HCT116 (cell line): ENCODE data around the gene BRICD5. TPM values are rescaled to one million over a fixed set of nuclear protein-coding genes. Genes with fewer than 3 reads are reported as not detected.

Experiments
- ATAC-seq: fragments of 200-7000 bp; cut with Tn5 transposase; 2 replicates; pipeline ENCODE4 v1.9.1; 2020; ENCODE audit warnings: mild to moderate bottlenecking, moderate library complexity
- BruUV-seq: library from RNA; stranded (reverse); fragments of 400-500 nt; replicated peaks from 2 replicates; lab custom pipeline; 2021; lab: Mats Ljungman, UMichigan
- CTCF ChIA-PET: fragments of 300-600 bp; sonication (Branson Sonifier 250); formaldehyde crosslinking; loops from one replicate; lab custom pipeline; 2021; ENCODE audit warnings: antibody characterized with exemption; lab: Charles Lee
- POLR2A ChIA-PET: fragments of 300-600, 350-600 bp; sonication (Branson Sonifier 250); formaldehyde crosslinking; loops from one replicate; lab custom pipeline; 2021; ENCODE audit warnings: antibody characterized with exemption; lab: Charles Lee
- RAD21 ChIA-PET, 2 experiments: fragments of 300-600 bp; sonication (Branson Sonifier 250); formaldehyde crosslinking; loops; one replicate each; lab custom pipeline; 2023; ENCODE audit warnings: low total read pairs in 2 of 2; ENCODE audit not compliant: uncharacterized antibody in 2 of 2, unreplicated experiment in 2 of 2, low non-redundant PET in 1 of 2; lab: Charles Lee
- DNase-seq: peaks from one replicate; pipeline ENCODE4 v3.0.0-alpha.2; 2010; ENCODE audit warnings: low read depth, low spot score
- H2AFZ ChIP-seq: fragments of 200-600 bp; shearing (Covaris generic), sonication (generic); 2 replicates; pipeline ENCODE4 v1.6.1; 2017; ENCODE audit warnings: low read depth, mixed run types, mixed read lengths, antibody characterized with exemption, low read length; ENCODE audit not compliant: poor library complexity, severe bottlenecking
- H3K27ac ChIP-seq: 2 replicates; pipeline ENCODE4 v1.5.1; 2012; ENCODE audit warnings: low read depth, low read length
- H3K27me3 ChIP-seq: fragments of 200-600 bp; sonication (generic); 2 replicates; pipeline ENCODE4 v1.6.1; 2016; ENCODE audit warnings: mixed run types, low read length, mixed read lengths; ENCODE audit not compliant: insufficient read depth
- H3K36me3 ChIP-seq, 2 experiments: fragments of 200-500 bp in 1 of 2; fragments of 200-600 bp in 1 of 2; sonication (Bioruptor generic) in 1 of 2; sonication (generic) in 1 of 2; 2 replicates each; pipeline versions ENCODE4 v1.5.1 to v1.6.1; 2014 to 2016; ENCODE audit warnings: low read length in 2 of 2, inconsistent platforms in 1 of 2, mixed read lengths in 1 of 2, mixed run types in 1 of 2; ENCODE audit not compliant: insufficient read depth in 2 of 2, control insufficient read depth in 1 of 2
- H3K4me1 ChIP-seq, 2 experiments: fragments of 200-600 bp in 1 of 2; sonication (generic) in 1 of 2; 2 replicates each; pipeline versions ENCODE4 v1.5.1 to v1.6.1; 2012 to 2017; ENCODE audit warnings: low read length in 2 of 2, inconsistent platforms in 1 of 2, mild to moderate bottlenecking in 1 of 2, mixed read lengths in 1 of 2, mixed run types in 1 of 2, moderate library complexity in 1 of 2; ENCODE audit not compliant: insufficient read depth in 2 of 2, control insufficient read depth in 1 of 2
- H3K4me2 ChIP-seq: fragments of 200-600 bp; sonication (generic); 2 replicates; pipeline ENCODE4 v1.6.1; 2017; ENCODE audit warnings: mixed run types, low read length, mixed read lengths
- H3K4me3 ChIP-seq, 2 experiments: fragments of 200-600 bp in 1 of 2; sonication (generic) in 1 of 2; replicated peaks in 1 of 2; 2 replicates each; pipeline ENCODE4 v1.5.1; 2011 to 2016; ENCODE audit warnings: low read length in 2 of 2, control low read depth in 1 of 2, low read depth in 1 of 2, mild to moderate bottlenecking in 1 of 2, mixed read lengths in 1 of 2, mixed run types in 1 of 2
- H3K79me2 ChIP-seq: fragments of 200-600 bp; sonication (generic); 2 replicates; pipeline ENCODE4 v1.6.1; 2017; ENCODE audit warnings: mild to moderate bottlenecking, mixed run types, low read length, moderate library complexity, mixed read lengths; ENCODE audit not compliant: insufficient read depth
- H3K9ac ChIP-seq: fragments of 200-600 bp; sonication (generic); 2 replicates; pipeline ENCODE4 v1.6.1; 2016; ENCODE audit warnings: low read length, mixed read lengths
- H3K9me2 ChIP-seq: fragments of 200-600 bp; sonication (generic), shearing (Covaris generic); 2 replicates; pipeline ENCODE4 v1.6.1; 2017; ENCODE audit warnings: mixed run types, mild to moderate bottlenecking, moderate library complexity; ENCODE audit not compliant: insufficient read depth
- H3K9me3 ChIP-seq, 2 experiments: fragments of 200-500 bp in 1 of 2; fragments of 200-600 bp in 1 of 2; sonication (Bioruptor generic) in 1 of 2; sonication (generic) in 1 of 2; 2 replicates each; pipeline ENCODE4 v1.6.1; 2014 to 2017; ENCODE audit warnings: low read length in 2 of 2, mixed read lengths in 2 of 2, inconsistent platforms in 1 of 2, low read depth in 1 of 2, mild to moderate bottlenecking in 1 of 2, mixed run types in 1 of 2, moderate library complexity in 1 of 2; ENCODE audit not compliant: control insufficient read depth in 1 of 2, insufficient read depth in 1 of 2
- H4K20me1 ChIP-seq: fragments of 200-600 bp; sonication (generic), shearing (Covaris generic); 2 replicates; pipeline ENCODE4 v1.6.1; 2017; ENCODE audit warnings: mixed run types, mild to moderate bottlenecking, moderate library complexity; ENCODE audit not compliant: insufficient read depth
- CBX3 ChIP-seq: IDR thresholded peaks from 2 replicates; pipeline ENCODE4 v1.6.1; 2012; ENCODE audit warnings: low read depth
- CEBPB ChIP-seq: IDR thresholded peaks from 2 replicates; pipeline ENCODE4 v1.6.1; 2012; ENCODE audit warnings: low read depth
- EGR1 ChIP-seq: IDR thresholded peaks from 2 replicates; pipeline ENCODE4 v1.6.1; 2012; ENCODE audit warnings: low read depth
- EZH2 ChIP-seq: fragments of 200-600 bp; sonication (generic); IDR thresholded peaks from 2 replicates; pipeline ENCODE4 v1.6.1; 2017; ENCODE audit warnings: antibody characterized with exemption, mixed run types
- EZH2phosphoT487 ChIP-seq: fragments of 200-600 bp; IDR thresholded peaks from 2 replicates; pipeline ENCODE4 v1.6.1; 2018; ENCODE audit warnings: antibody characterized with exemption, borderline replicate concordance
- FOSL1 ChIP-seq: IDR thresholded peaks from 2 replicates; pipeline ENCODE4 v1.6.1; 2012; ENCODE audit warnings: low read depth
- POLR2AphosphoS5 ChIP-seq: IDR thresholded peaks from 2 replicates; pipeline ENCODE4 v1.6.1; 2011; ENCODE audit warnings: mild to moderate bottlenecking, low read depth, low read length, moderate library complexity
- RAD21 ChIP-seq: IDR thresholded peaks from 2 replicates; pipeline ENCODE4 v1.6.1; 2012; ENCODE audit warnings: low read depth, mild to moderate bottlenecking
- SP1 ChIP-seq: IDR thresholded peaks from 2 replicates; pipeline ENCODE4 v1.6.1; 2012; ENCODE audit warnings: low read depth
- SRF ChIP-seq: IDR thresholded peaks from 2 replicates; pipeline ENCODE4 v1.6.1; 2012; ENCODE audit warnings: low read depth
- TCF7L2 ChIP-seq: IDR thresholded peaks from 2 replicates; pipeline ENCODE4 v1.7.0; 2011; ENCODE audit warnings: borderline replicate concordance, inconsistent platforms; ENCODE audit not compliant: insufficient read depth, insufficient read length; ENCODE audit errors: extremely low read depth
- intact Hi-C: fragments of 100-400 bp; cut with micrococcal nuclease; formaldehyde crosslinking; loops from 2 replicates; pipeline ENCODE4 v1.10.0; 2022
- total RNA-seq: library from RNA; stranded (reverse); gene quantifications from one replicate; pipeline ENCODE4 v1.2.1, GENCODE V29; 2021; ENCODE audit not compliant: unreplicated experiment
- TF ChIP-seq, protein P1 (sequence below): IDR thresholded peaks from 2 replicates; pipeline ENCODE4 v1.6.1; 2011; ENCODE audit warnings: mild to moderate bottlenecking, low read length, moderate library complexity; ENCODE audit not compliant: insufficient replicate concordance; ENCODE audit errors: extremely low read depth
- TF ChIP-seq, protein P2 (sequence below), 3 experiments: fragments of 200-600 bp in 1 of 3; sonication (generic) in 1 of 3; IDR thresholded peaks in 2 of 3; conservative IDR thresholded peaks in 1 of 3; 2 replicates each; pipeline ENCODE4 v1.5.1; 2012 to 2017; ENCODE audit warnings: low read depth in 2 of 3, low read length in 2 of 3, antibody characterized with exemption in 1 of 3, borderline replicate concordance in 1 of 3, control low read depth in 1 of 3, mild to moderate bottlenecking in 1 of 3, mixed read lengths in 1 of 3, mixed run types in 1 of 3, moderate library complexity in 1 of 3; ENCODE audit not compliant: insufficient read depth in 1 of 3
- TF ChIP-seq, protein P3 (sequence below): IDR thresholded peaks from 2 replicates; pipeline ENCODE4 v1.6.1; 2012

Gene BRICD5
- total RNA-seq, 1 experiment from 2014 or later = 9.8 TPM

- Histone ChIP-seq H3K4me3 (no peak overlapping the region), H3K27ac (peak overlapping the region; percentile 13; the same call in 1 of the 2 replicates), H3K79me2 (peaks cover 63% of the 10 kb centered on the region), H4K20me1 (no peaks in the 10 kb centered on the region), H3K9me3 (no peaks in the 10 kb centered on the region), H3K36me3 (peaks cover 7 to 35% of the 10 kb centered on the region in 2 experiments; a peak in 3 of 4 replicates), H3K4me2 (no peak overlapping the region), H3K27me3 (no peaks in the 10 kb centered on the region), H3K4me1 (peaks cover 21 to 26% of the 10 kb centered on the region in 2 experiments), H3K9me2 (no peaks in the 10 kb centered on the region), H3K9ac (no peak overlapping the region), H2AFZ (no peak overlapping the region)
- TF ChIP-seq EZH2phosphoT487 (no peak), FOSL1 (no peak), CBX3 (no peak), SP1 (no peak), RAD21 (no peak), TCF7L2 (no peak), SRF (no peak), EGR1 (no peak), EZH2 (no peak), POLR2AphosphoS5 (no peak), CEBPB (no peak)
- TF ChIP-seq, protein P1, sequence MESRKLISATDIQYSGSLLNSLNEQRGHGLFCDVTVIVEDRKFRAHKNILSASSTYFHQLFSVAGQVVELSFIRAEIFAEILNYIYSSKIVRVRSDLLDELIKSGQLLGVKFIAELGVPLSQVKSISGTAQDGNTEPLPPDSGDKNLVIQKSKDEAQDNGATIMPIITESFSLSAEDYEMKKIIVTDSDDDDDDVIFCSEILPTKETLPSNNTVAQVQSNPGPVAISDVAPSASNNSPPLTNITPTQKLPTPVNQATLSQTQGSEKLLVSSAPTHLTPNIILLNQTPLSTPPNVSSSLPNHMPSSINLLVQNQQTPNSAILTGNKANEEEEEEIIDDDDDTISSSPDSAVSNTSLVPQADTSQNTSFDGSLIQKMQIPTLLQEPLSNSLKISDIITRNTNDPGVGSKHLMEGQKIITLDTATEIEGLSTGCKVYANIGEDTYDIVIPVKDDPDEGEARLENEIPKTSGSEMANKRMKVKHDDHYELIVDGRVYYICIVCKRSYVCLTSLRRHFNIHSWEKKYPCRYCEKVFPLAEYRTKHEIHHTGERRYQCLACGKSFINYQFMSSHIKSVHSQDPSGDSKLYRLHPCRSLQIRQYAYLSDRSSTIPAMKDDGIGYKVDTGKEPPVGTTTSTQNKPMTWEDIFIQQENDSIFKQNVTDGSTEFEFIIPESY = no peak
- TF ChIP-seq, protein P2, sequence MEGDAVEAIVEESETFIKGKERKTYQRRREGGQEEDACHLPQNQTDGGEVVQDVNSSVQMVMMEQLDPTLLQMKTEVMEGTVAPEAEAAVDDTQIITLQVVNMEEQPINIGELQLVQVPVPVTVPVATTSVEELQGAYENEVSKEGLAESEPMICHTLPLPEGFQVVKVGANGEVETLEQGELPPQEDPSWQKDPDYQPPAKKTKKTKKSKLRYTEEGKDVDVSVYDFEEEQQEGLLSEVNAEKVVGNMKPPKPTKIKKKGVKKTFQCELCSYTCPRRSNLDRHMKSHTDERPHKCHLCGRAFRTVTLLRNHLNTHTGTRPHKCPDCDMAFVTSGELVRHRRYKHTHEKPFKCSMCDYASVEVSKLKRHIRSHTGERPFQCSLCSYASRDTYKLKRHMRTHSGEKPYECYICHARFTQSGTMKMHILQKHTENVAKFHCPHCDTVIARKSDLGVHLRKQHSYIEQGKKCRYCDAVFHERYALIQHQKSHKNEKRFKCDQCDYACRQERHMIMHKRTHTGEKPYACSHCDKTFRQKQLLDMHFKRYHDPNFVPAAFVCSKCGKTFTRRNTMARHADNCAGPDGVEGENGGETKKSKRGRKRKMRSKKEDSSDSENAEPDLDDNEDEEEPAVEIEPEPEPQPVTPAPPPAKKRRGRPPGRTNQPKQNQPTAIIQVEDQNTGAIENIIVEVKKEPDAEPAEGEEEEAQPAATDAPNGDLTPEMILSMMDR (IDR thresholded peaks at IDR 0.05 in 2 of 3, conservative IDR thresholded peaks at IDR 0.05 in 1 of 3; ENCODE audit: borderline replicate concordance in 1 of 3, insufficient read depth in 1 of 3, low read depth in 2 of 3, low read length in 2 of 3) = no peak
- TF ChIP-seq, protein P3, sequence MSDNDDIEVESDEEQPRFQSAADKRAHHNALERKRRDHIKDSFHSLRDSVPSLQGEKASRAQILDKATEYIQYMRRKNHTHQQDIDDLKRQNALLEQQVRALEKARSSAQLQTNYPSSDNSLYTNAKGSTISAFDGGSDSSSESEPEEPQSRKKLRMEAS = no peak
- intact Hi-C loops = no loop called here
- BruUV-seq = no TSS peak
- ChIA-PET RAD21 (no interaction called here), CTCF (no interaction called here), POLR2A (interaction anchor here (2.7 kb wide), 1 partner anchor 11 kb away, joined by 14 read pairs; the partner anchor contains the start of gene TRAF7)
- ATAC-seq = no peak
- DNase-seq = no peak
These were observed 44.2 kb downstream of the BRICD5 start for GRCh38 chr16:2166263-2167067.
